Effector CD8-positive, alpha-beta T cell (primary cell): ENCODE data around the gene ZSCAN25.
"Not testable (repeated sequence)": the region's sequence is repeated elsewhere in the genome, so short reads cannot be mapped to it uniquely, and the experiment has no call there.

Source experiments
- DNase-seq: peaks from one replicate; lab custom pipeline; 2025; lab: John Stamatoyannopoulos, UW
- total RNA-seq, 4 experiments: gene quantifications; one replicate each; lab custom pipeline; 2026; lab: John Stamatoyannopoulos, UW

ZSCAN25 gene
- total RNA-seq = 64.2 to 89.0 (median 79.9) reads per million in 4 experiments

- DNase-seq = peak; percentile 78
Measured at GRCh38 chr7:99616359-99617191, at the start of gene ZSCAN25. Gene ZSCAN25 (plus strand): TSS chr7:99616946. CDS start chr7:99619607, 2,661 bp downstream.

- DNase-seq = not testable (repeated sequence)
Measured at GRCh38 chr7:99568770-99569169, 48.0 kb upstream of the ZSCAN25 start.

GRCh38 chr7:99571768-99572167 is 45.0 kb upstream of the ZSCAN25 start:
- no peak for DNase-seq

- no peak for DNase-seq
Measured at GRCh38 chr7:99573257-99573656, 43.5 kb upstream of the ZSCAN25 start.

GRCh38 chr7:99576251-99576650 is 40.5 kb upstream of the ZSCAN25 start:
- DNase-seq = no peak

GRCh38 chr7:99579281-99579955 is 37.3 kb upstream of the ZSCAN25 start:
- DNase-seq = no peak

GRCh38 chr7:99579956-99580777 is 36.6 kb upstream of the ZSCAN25 start:
- DNase-seq = peak; percentile 55

GRCh38 chr7:99580778-99581332 is 35.9 kb upstream of the ZSCAN25 start:
- not testable (repeated sequence) for DNase-seq

GRCh38 chr7:99588868-99589267 is 27.9 kb upstream of the ZSCAN25 start:
- DNase-seq = no peak

- no peak for DNase-seq
Measured at GRCh38 chr7:99594948-99595745, 21.6 kb upstream of the ZSCAN25 start.

- no peak for DNase-seq
Measured at GRCh38 chr7:99596408-99596955, 20.3 kb upstream of the ZSCAN25 start.

- DNase-seq = no peak
Measured at GRCh38 chr7:99597762-99598501, 18.8 kb upstream of the ZSCAN25 start, which contains the start of gene TMEM225B. Gene TMEM225B (plus strand): TSS chr7:99598267. CDS start chr7:99604389, 6,122 bp downstream.

- DNase-seq = no peak
Measured at GRCh38 chr7:99599836-99600235, 16.9 kb upstream of the ZSCAN25 start.

- no peak for DNase-seq
Measured at GRCh38 chr7:99601656-99602310, 15.0 kb upstream of the ZSCAN25 start.

- DNase-seq = no peak
Measured at GRCh38 chr7:99605527-99605926, 11.2 kb upstream of the ZSCAN25 start.

GRCh38 chr7:99606531-99606930 is 10.2 kb upstream of the ZSCAN25 start:
- DNase-seq = no peak

GRCh38 chr7:99607548-99607947 is 9.2 kb upstream of the ZSCAN25 start:
- no peak for DNase-seq

GRCh38 chr7:99614495-99614894 is 2.3 kb upstream of the ZSCAN25 start:
- no peak for DNase-seq

- no peak for DNase-seq
Measured at GRCh38 chr7:99615989-99616358, 772 bp upstream of the ZSCAN25 start.
